K562 (cell line): ENCODE results near the gene POLD1. TPM values are rescaled to one million over a fixed set of nuclear protein-coding genes. Genes with fewer than 3 reads are reported as not detected.

Experiments
- ATAC-seq: fragments of 200-7000 bp; cut with Tn5 transposase; 3 replicates; pipeline ENCODE4 v1.9.1; 2020; ENCODE audit warnings: moderate library complexity
- BruUV-seq: library from RNA; stranded (reverse); fragments of 400-500 nt; replicated peaks from 2 replicates; lab custom pipeline; 2021; lab: Mats Ljungman, UMichigan
- CTCF ChIA-PET: fragments of 300-600 bp; formaldehyde crosslinking; extraction: SDS; loops from one replicate; lab custom pipeline; 2021; ENCODE audit warnings: low intra/inter-chr PET ratio; lab: Yijun Ruan, JAX
- POLR2A ChIA-PET: fragments of 300-600, 350-650 bp; sonication (Branson Sonifier 250); formaldehyde crosslinking; extraction: SDS; loops from one replicate; lab custom pipeline; 2021; ENCODE audit warnings: antibody characterized with exemption, inconsistent platforms; lab: Yijun Ruan, JAX
- DNase-seq, 4 experiments: peaks; one replicate each; pipeline versions ENCODE4 v3.0.0 to v3.0.0-alpha.2; 2011 to 2018; ENCODE audit warnings: low spot score in 3 of 4, mixed read lengths in 3 of 4; ENCODE audit errors: extremely low read depth in 1 of 4
- FAIRE-seq: peaks from 2 replicates; lab custom pipeline; 2011; peaks lifted over from hg19 to GRCh38; lab: Jason Lieb, UNC
- H2AFZ ChIP-seq: 2 replicates; pipeline ENCODE4 v1.6.0; 2011; ENCODE audit warnings: low read depth, low read length, control low read depth, inconsistent platforms
- H3K27ac ChIP-seq: fragments of 200-600 bp; 3 replicates; pipeline ENCODE4 v1.8.0; 2011; ENCODE audit warnings: low read depth, mild to moderate bottlenecking, control low read depth, inconsistent platforms, low read length, moderate library complexity, mixed read lengths; ENCODE audit errors: extremely low read depth
- H3K27me3 ChIP-seq, 2 experiments: fragments of 300-600 bp in 1 of 2; 2 replicates in 1 of 2; 3 replicates in 1 of 2; pipeline versions ENCODE4 v1.6.0 to v1.8.0; 2011; ENCODE audit warnings: inconsistent platforms in 2 of 2, low read length in 2 of 2, mild to moderate bottlenecking in 1 of 2, mixed read lengths in 1 of 2, moderate library complexity in 1 of 2; ENCODE audit not compliant: control insufficient read depth in 2 of 2, insufficient read depth in 2 of 2
- H3K36me3 ChIP-seq: fragments of 300-600 bp; 3 replicates; pipeline ENCODE4 v1.8.0; 2011; ENCODE audit warnings: mild to moderate bottlenecking, low read length, inconsistent platforms; ENCODE audit not compliant: control insufficient read depth, insufficient read depth
- H3K4me1 ChIP-seq, 2 experiments: fragments of 200-600 bp in 1 of 2; replicated peaks in 1 of 2; 2 replicates in 1 of 2; 3 replicates in 1 of 2; pipeline versions ENCODE4 v1.5.1 to v1.8.0; 2011; ENCODE audit warnings: inconsistent platforms in 2 of 2, low read length in 2 of 2, mild to moderate bottlenecking in 1 of 2, mixed read lengths in 1 of 2, moderate library complexity in 1 of 2; ENCODE audit not compliant: control insufficient read depth in 2 of 2, insufficient read depth in 2 of 2
- H3K4me2 ChIP-seq: 2 replicates; pipeline ENCODE4 v1.6.1; 2011; ENCODE audit warnings: low read length, control low read depth, inconsistent platforms, mixed read lengths; ENCODE audit not compliant: insufficient read depth
- H3K4me3 ChIP-seq: fragments of 200-600 bp; sonication (generic), shearing (Covaris generic); 2 replicates; pipeline ENCODE4 v1.5.1; 2016; ENCODE audit warnings: control low read depth, inconsistent platforms
- H3K79me2 ChIP-seq: fragments of 200-600 bp; 3 replicates; pipeline ENCODE4 v1.8.0; 2011; ENCODE audit warnings: low read length, inconsistent platforms; ENCODE audit not compliant: control insufficient read depth, insufficient read depth
- H3K9ac ChIP-seq, 2 experiments: 2 replicates each; pipeline versions ENCODE4 v1.6.0 to v1.6.1; 2011; ENCODE audit warnings: low read depth in 2 of 2, low read length in 2 of 2, control low read depth in 1 of 2, inconsistent platforms in 1 of 2, mild to moderate bottlenecking in 1 of 2, mixed read lengths in 1 of 2; ENCODE audit not compliant: insufficient read depth in 1 of 2
- H3K9me1 ChIP-seq: one replicate; pipeline ENCODE4 v1.6.0; 2011; ENCODE audit warnings: inconsistent platforms, mild to moderate bottlenecking, low read length, moderate library complexity; ENCODE audit not compliant: control insufficient read depth, insufficient read depth
- H3K9me3 ChIP-seq: replicated peaks from 2 replicates; pipeline ENCODE4 v1.5.1; 2011; ENCODE audit warnings: low read depth, low read length, inconsistent platforms; ENCODE audit not compliant: control insufficient read depth, insufficient read depth
- H4K20me1 ChIP-seq: replicated peaks from 2 replicates; pipeline ENCODE4 v1.6.1; 2011; ENCODE audit warnings: low read length, inconsistent platforms, mixed read lengths; ENCODE audit not compliant: control insufficient read depth, insufficient read depth
- ARID4B ChIP-seq: sonication (generic); formaldehyde crosslinking; IDR thresholded peaks from 2 replicates; pipeline ENCODE4 v1.8.0; 2022; ENCODE audit warnings: mild to moderate bottlenecking, missing genetic modification reagents
- DNMT1 ChIP-seq: fragments of 450-650 bp; IDR thresholded peaks from 2 replicates; pipeline ENCODE4 v1.6.1; 2016; ENCODE audit warnings: antibody characterized with exemption, mild to moderate bottlenecking
- HIVEP1 ChIP-seq: fragments of 250-450 bp; sonication (Bioruptor Pico); IDR thresholded peaks from 2 replicates; pipeline ENCODE4 v1.4.0; 2020; ENCODE audit warnings: mild to moderate bottlenecking
- HNRNPL ChIP-seq: fragments of 200-400 bp; formaldehyde crosslinking; IDR thresholded peaks from 2 replicates; pipeline ENCODE4 v1.6.1; 2017; ENCODE audit warnings: low read depth, mild to moderate bottlenecking, low read length
- NFIX ChIP-seq: fragments of 250-450 bp; sonication (Bioruptor Pico); IDR thresholded peaks from 2 replicates; pipeline ENCODE4 v1.4.0; 2020; ENCODE audit warnings: low read depth, mild to moderate bottlenecking, moderate library complexity
- RAD21 ChIP-seq, 2 experiments: fragments of 250-450 bp in 1 of 2; fragments of 450-650 bp in 1 of 2; sonication (Bioruptor Pico) in 1 of 2; formaldehyde crosslinking in 1 of 2; IDR thresholded peaks in 1 of 2; conservative IDR thresholded peaks in 1 of 2; 2 replicates each; pipeline versions ENCODE4 v1.4.0 to v1.8.0; 2020 to 2022; ENCODE audit warnings: mild to moderate bottlenecking in 2 of 2, moderate library complexity in 1 of 2
- RBM22 ChIP-seq: fragments of 200-400 bp; formaldehyde crosslinking; IDR thresholded peaks from 2 replicates; pipeline ENCODE4 v1.6.1; 2018; ENCODE audit warnings: low read length, low read depth; ENCODE audit not compliant: poor library complexity, severe bottlenecking
- SIRT6 ChIP-seq: IDR thresholded peaks from one replicate; pipeline ENCODE4 v1.6.1; 2012; ENCODE audit warnings: low read depth, mild to moderate bottlenecking, control low read depth, inconsistent platforms, low read length, moderate library complexity
- SMAD4 ChIP-seq: fragments of 250-450 bp; sonication (Bioruptor Pico); conservative IDR thresholded peaks from 2 replicates; pipeline ENCODE4 v1.8.0; 2021; ENCODE audit warnings: inconsistent platforms, mild to moderate bottlenecking, moderate library complexity
- SMARCA4 ChIP-seq: fragments of 450-650 bp; IDR thresholded peaks from 2 replicates; pipeline ENCODE4 v1.6.1; 2016
- TCF7L2 ChIP-seq: fragments of 150-350 bp; IDR thresholded peaks from 2 replicates; pipeline ENCODE4 v1.6.1; 2016; ENCODE audit warnings: low read depth, mild to moderate bottlenecking, low read length, moderate library complexity
- ZKSCAN1 ChIP-seq: fragments of 150-350 bp; IDR thresholded peaks from 2 replicates; pipeline ENCODE4 v1.6.1; 2016; ENCODE audit warnings: low read depth, low read length
- ZNF121 ChIP-seq: sonication (generic); formaldehyde crosslinking; conservative IDR thresholded peaks from 2 replicates; pipeline ENCODE4 v1.8.0; 2022; ENCODE audit warnings: missing genetic modification reagents
- ZNF512 ChIP-seq: IDR thresholded peaks from 2 replicates; pipeline ENCODE4 v1.6.1; 2016; ENCODE audit warnings: missing genetic modification characterization, missing compliant biosample characterization
- ZZZ3 ChIP-seq: fragments of 450-650 bp; IDR thresholded peaks from 2 replicates; pipeline ENCODE4 v1.6.1; 2016; ENCODE audit warnings: antibody characterized with exemption, mild to moderate bottlenecking, moderate library complexity
- WGBS: fragments of 100-300 bp; shearing (Covaris generic); methylation state at CpG from one replicate; pipeline ENCODE4 v1.1.6; 2016; ENCODE audit warnings: low coverage, mixed read lengths; ENCODE audit not compliant: insufficient coverage; ENCODE audit errors: missing lambda C conversion rate; 5-methylcytosine and 5-hydroxymethylcytosine counted together
- in situ Hi-C: fragments of 300-500 bp; cut with MboI; formaldehyde crosslinking; loops from 4 replicates; pipeline ENCODE4 v1.15.0; 2018; ENCODE audit warnings: inconsistent platforms, mixed read lengths
- intact Hi-C: fragments of 100-400 bp; cut with micrococcal nuclease; formaldehyde crosslinking; loops from 2 replicates; pipeline ENCODE4 v1.14.2; 2022
- polyA plus RNA-seq, 8 experiments: library from polyadenylated mRNA; depleted of rRNA in 4 of 8; stranded (reverse) in 5 of 8; unstranded in 3 of 8; fragments of >200 nt; fragmentation: Nextera tagmentation in 2 of 8; fragmentation: Illumina TruSeq in 1 of 8; extraction: Ambion mirVana in 2 of 8; extraction: Trizol in 1 of 8; gene quantifications; 2 replicates each; pipeline versions ENCODE4 v1.2.1 to v1.2.3, GENCODE V29; 2011 to 2014; ENCODE audit warnings: inconsistent platforms in 1 of 8, missing spikeins in 1 of 8
- total RNA-seq, 7 experiments: library from RNA; depleted of rRNA in 6 of 7; stranded (reverse); fragments of >200 nt in 6 of 7; fragmentation: Illumina TruSeq in 2 of 7; extraction: Trizol in 2 of 7; gene quantifications; 2 replicates each; pipeline versions ENCODE4 v1.2.1 to v1.2.3, GENCODE V29; 2011 to 2021; ENCODE audit warnings: low replicate concordance in 1 of 7

POLD1 gene
- total and polyA plus RNA-seq, 9 of the 15 experiments (the other 6 are each of a cell fraction or from before 2014, with no cell fraction given), result 1.3 to 312 (median 47.8) TPM

GRCh38 chr19:50368649-50369570 is 15.2 kb upstream of the POLD1 start:
- Histone ChIP-seq H3K4me3 (peak overlapping the region; percentile 49), H4K20me1 (no peaks in the 10 kb centered on the region), H3K27me3 (no peaks in the 10 kb centered on the region), H3K9me3 (no peaks in the 10 kb centered on the region), H3K9ac (peak overlapping the region; percentile 75 to 96), H3K9me1 (no peaks in the 10 kb centered on the region), H3K79me2 (peaks cover 13% of the 10 kb centered on the region; the same call in 2 of the 3 replicates), H3K27ac (peak overlapping the region; percentile 78), H2AFZ (peak overlapping the region; percentile 93), H3K4me1 (peaks cover 27 to 49% of the 10 kb centered on the region in 2 experiments), H3K4me2 (peak overlapping the region; percentile 93), H3K36me3 (no peaks in the 10 kb centered on the region)
- intact Hi-C loops (loop anchor here (1.0 to 2.0 kb wide), 2 partner anchors 46 to 92 kb away; no protein-coding TSS in a partner anchor), in situ Hi-C loops (loop anchor here (5.0 kb wide), 1 partner anchor 93 kb away; no protein-coding TSS in a partner anchor)
- ChIA-PET POLR2A (interaction anchor here (0.7 to 1.6 kb wide), 5 partner anchors 11 to 116 kb away, joined by 3 to 7 read pairs (median 5); partner anchors contain the start of gene POLD1), CTCF (interaction anchor here (0.8 to 3.5 kb wide), 5 partner anchors 46 to 335 kb away, joined by 3 to 15 read pairs (median 9); no protein-coding TSS in a partner anchor)
- peak; percentile 82 for ATAC-seq
- FAIRE-seq, result peak; percentile 95
- WGBS, result 3% methylated on average over 31 of the region's 34 CpGs
- BruUV-seq, result TSS peak; percentile 39
- DNase-seq, result peak; percentile 87 to 93 (median 90)
- TF ChIP-seq SIRT6 (no peak), SMAD4 (no peak; the same call in 1 of the 2 replicates), ZKSCAN1 (no peak), ZNF512 (tag) (no peak), SMARCA4 (peak; percentile 42; the same call in 1 of the 2 replicates), RBM22 (no peak), DNMT1 (no peak), NFIX (no peak), HIVEP1 (no peak), TCF7L2 (no peak), ARID4B (CRISPR knock-in tag) (no peak), HNRNPL (no peak), ZNF121 (no peak), ZZZ3 (no peak), RAD21 (CRISPR knock-in tag; conservative IDR thresholded peaks at IDR 0.05 in 1 of 2, IDR thresholded peaks at IDR 0.05 in 1 of 2) (peak; percentile 82 to 88)
